ENCODE results near the gene GAS7. TPM values are rescaled to one million over a fixed set of nuclear protein-coding genes. Genes with fewer than 3 reads are reported as not detected.

The GAS7 gene
- total RNA-seq, 2 donors from 2014 or later = 79.7 to 113 TPM

DNA sequence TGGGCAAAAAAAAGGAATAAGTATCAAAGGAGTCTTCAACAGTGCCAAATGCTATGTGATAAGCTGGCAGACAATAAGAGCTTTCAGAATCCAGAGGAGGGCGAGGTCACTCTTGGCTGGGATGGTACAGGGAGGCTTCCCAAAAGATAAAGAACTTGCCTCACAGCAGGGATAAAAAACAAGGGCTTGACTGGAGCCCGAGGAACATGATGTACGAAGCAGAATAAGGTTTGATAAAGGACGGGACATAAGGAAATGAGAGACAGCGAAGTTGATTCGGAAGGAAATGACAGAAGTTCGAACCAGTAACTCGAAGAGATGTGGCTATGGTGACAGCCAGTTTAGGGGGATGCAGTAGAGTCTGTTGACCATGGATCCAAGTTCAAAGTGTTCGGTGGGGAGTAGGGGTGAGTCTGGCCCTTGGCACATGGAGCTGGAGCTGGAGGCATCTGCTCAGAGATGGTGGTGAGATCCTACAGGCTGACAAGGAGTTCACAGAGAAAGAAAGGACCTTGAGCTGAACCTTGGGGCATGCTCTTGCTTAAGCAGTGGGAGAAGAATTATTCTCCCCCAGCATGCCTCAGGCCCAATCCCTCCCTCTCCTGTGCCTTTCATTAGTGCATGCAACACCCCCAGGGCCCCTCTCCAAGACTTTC is 155.7 kb downstream of the GAS7 start:
- Histone ChIP-seq H3K27me3 (no peaks in the 10 kb centered on the region), H3K4me1 (peaks cover 0 to 30% of the 10 kb centered on the region in 2 donors), H3K4me3 (no peak overlapping the region), H3K9me3 (no peaks in the 10 kb centered on the region), H3K36me3 (no peaks in the 10 kb centered on the region), H3K27ac (peak overlapping the region; percentile 70 to 73)
- DNase-seq (ENCODE audit: low spot score) = peak; percentile 87
- no peak for TF ChIP-seq CTCF (IDR thresholded peaks at IDR 0.05)

- Histone ChIP-seq H3K36me3 (no peaks in the 10 kb centered on the region), H3K4me3 (no peak overlapping the region), H3K9me3 (no peaks in the 10 kb centered on the region), H3K27me3 (no peaks in the 10 kb centered on the region), H3K4me1 (peaks cover 0 to 29% of the 10 kb centered on the region in 2 donors), H3K27ac (peak overlapping the region; percentile 70 to 73)
- no peak for TF ChIP-seq CTCF (IDR thresholded peaks at IDR 0.05)
- DNase-seq (ENCODE audit: low spot score) = no peak
These were observed 156.4 kb downstream of the GAS7 start for GRCh38 chr17:10041916-10042588.

- peaks cover 0 to 29% of the 10 kb centered on the region in 2 donors for H3K4me1 ChIP-seq
- H3K36me3 ChIP-seq = no peaks in the 10 kb centered on the region
- H3K27ac ChIP-seq = peak overlapping the region; percentile 62 to 73
- no peak for DNase-seq (ENCODE audit: low spot score)
- no peaks in the 10 kb centered on the region for H3K9me3 ChIP-seq
- no peak for TF ChIP-seq CTCF (IDR thresholded peaks at IDR 0.05)
- no peak overlapping the region for H3K4me3 ChIP-seq
- H3K27me3 ChIP-seq = no peaks in the 10 kb centered on the region
These were observed 157.2 kb downstream of the GAS7 start for GRCh38 chr17:10041287-10041612.

DNA sequence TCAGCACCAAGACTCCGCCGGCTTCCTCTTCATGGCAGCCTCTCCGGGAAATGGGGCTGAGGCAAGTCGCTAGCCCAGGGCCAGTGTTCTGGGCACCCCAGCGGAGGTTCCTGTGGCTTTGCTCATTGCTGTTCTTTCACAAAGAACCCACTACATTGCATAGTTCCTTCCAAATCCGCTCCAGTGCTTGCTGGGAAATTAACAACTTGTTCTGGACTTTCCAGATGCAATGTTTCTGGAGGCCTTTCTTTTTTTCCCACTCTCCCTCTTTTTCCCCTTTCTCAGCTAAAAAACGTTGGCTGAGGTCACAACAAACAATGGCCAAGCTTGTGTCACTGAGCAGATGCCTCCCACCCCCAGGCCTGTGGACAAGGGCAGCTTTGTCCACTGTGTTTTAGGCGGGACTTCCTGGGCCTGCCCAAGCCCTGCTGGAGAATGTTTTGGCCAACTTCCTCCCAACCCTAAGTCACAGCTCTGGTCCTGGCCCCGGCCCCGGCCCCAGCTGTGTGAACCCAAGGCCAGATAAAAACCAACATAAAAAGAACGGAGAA is 161.8 kb downstream of the GAS7 start:
- Histone ChIP-seq H3K4me1 (peaks cover 0 to 35% of the 10 kb centered on the region in 2 donors), H3K36me3 (no peaks in the 10 kb centered on the region), H3K27me3 (no peaks in the 10 kb centered on the region), H3K27ac (peak overlapping the region; percentile 75 to 90), H3K4me3 (peak overlapping the region; percentile 49 to 51), H3K9me3 (no peaks in the 10 kb centered on the region)
- peak; percentile 93 for DNase-seq (ENCODE audit: low spot score)
- no peak for TF ChIP-seq CTCF (IDR thresholded peaks at IDR 0.05)

DNA sequence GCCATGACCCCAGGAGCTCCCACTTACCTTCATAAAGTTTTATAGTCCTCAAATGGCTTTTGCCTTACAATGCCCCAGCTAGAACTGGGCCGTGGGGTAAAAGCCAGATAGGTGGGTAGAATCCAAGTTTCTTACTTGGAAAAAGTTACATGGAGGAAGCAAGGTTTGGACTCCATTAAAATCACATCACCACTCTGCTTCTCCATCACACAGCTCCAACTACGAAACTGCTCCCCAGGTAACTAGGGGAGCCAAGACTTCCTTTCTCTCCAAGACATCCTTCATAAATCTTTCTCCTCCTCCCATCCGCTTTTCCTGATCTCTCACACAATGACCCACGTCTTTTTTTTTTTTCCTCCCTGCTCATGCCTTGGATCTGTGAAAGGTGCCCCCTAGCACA is 162.5 kb downstream of the GAS7 start:
- H3K9me3 ChIP-seq = no peaks in the 10 kb centered on the region
- no peak for TF ChIP-seq CTCF (IDR thresholded peaks at IDR 0.05)
- H3K27me3 ChIP-seq = no peaks in the 10 kb centered on the region
- peaks cover 0 to 36% of the 10 kb centered on the region in 2 donors for H3K4me1 ChIP-seq
- H3K36me3 ChIP-seq = peaks cover 3% of the 10 kb centered on the region
- peak overlapping the region; percentile 75 to 90 for H3K27ac ChIP-seq
- H3K4me3 ChIP-seq = peak overlapping the region; percentile 49 to 51
- DNase-seq (ENCODE audit: low spot score) = no peak

Data from right atrium auricular region (tissue), 2 donors.